ENCODE measurements around the gene MPEG1.
A peak's percentile ranks its signal among the peaks of the same experiment; 100 is the strongest.

DNA sequence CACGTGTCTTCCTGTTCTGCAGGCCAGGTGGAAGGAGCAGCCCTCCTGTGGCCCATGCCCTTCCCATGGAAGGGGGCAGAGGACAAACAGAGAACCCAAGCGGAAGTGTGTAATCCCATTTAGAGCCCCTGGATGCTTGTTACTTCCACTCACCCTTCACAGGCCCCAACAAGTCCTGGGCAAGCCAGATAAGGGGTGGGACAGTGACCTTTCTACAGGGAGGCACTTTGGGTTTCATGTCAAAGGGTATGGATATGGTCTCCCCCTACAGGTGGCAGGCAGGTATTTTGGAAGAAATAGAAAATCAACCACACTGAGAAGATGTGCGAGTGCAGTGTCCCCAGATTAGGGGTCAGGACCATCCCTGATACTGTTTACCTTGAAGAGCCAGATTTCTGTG lies 11.4 kb downstream of the MPEG1 start:
- TF ChIP-seq, protein P1, sequence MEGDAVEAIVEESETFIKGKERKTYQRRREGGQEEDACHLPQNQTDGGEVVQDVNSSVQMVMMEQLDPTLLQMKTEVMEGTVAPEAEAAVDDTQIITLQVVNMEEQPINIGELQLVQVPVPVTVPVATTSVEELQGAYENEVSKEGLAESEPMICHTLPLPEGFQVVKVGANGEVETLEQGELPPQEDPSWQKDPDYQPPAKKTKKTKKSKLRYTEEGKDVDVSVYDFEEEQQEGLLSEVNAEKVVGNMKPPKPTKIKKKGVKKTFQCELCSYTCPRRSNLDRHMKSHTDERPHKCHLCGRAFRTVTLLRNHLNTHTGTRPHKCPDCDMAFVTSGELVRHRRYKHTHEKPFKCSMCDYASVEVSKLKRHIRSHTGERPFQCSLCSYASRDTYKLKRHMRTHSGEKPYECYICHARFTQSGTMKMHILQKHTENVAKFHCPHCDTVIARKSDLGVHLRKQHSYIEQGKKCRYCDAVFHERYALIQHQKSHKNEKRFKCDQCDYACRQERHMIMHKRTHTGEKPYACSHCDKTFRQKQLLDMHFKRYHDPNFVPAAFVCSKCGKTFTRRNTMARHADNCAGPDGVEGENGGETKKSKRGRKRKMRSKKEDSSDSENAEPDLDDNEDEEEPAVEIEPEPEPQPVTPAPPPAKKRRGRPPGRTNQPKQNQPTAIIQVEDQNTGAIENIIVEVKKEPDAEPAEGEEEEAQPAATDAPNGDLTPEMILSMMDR (optimal IDR thresholded peaks at IDR 0.05 in 1 of 3, IDR thresholded peaks at IDR 0.05 in 1 of 3, conservative IDR thresholded peaks at IDR 0.05 in 1 of 3; ENCODE audit: extremely low read depth in 1 of 3, insufficient read depth in 2 of 3, low read length in 3 of 3) = peak; percentile 39 to 53 (median 44)
- no peak for TF ChIP-seq EZH2 (IDR thresholded peaks at IDR 0.05; ENCODE audit: low read length)
